Lung (tissue), 12 donors: ENCODE measurements around the gene LPIN3. TPM values are rescaled to one million over a fixed set of nuclear protein-coding genes. Genes with fewer than 3 reads are reported as not detected.
"Not testable (repeated sequence)": the region's sequence is repeated elsewhere in the genome, so short reads cannot be mapped to it uniquely, and the experiment has no call there.

ENCODE experiments used
- ATAC-seq: fragments of 200-7000 bp; cut with Tn5 transposase; one replicate; pipeline ENCODE4 v1.9.1; 2020; ENCODE audit warnings: moderate number of reproducible peaks; ENCODE audit not compliant: insufficient read depth, low FRiP score
- DNase-seq, 3 donors: peaks; one replicate each; pipeline ENCODE4 v3.0.0-alpha.2; 2013 to 2017
- H3K27ac ChIP-seq, 2 donors: one replicate each; pipeline ENCODE4 v1.5.1; 2013; ENCODE audit warnings: mild to moderate bottlenecking in 2 of 2, moderate library complexity in 2 of 2, control low read depth in 1 of 2, inconsistent platforms in 1 of 2, low read depth in 1 of 2, low read length in 1 of 2
- H3K27me3 ChIP-seq, 3 donors: one replicate each; pipeline ENCODE4 v1.5.1; 2013; ENCODE audit warnings: low read length in 2 of 3; ENCODE audit not compliant: control insufficient read depth in 3 of 3, insufficient read depth in 3 of 3
- H3K36me3 ChIP-seq, 4 donors: one replicate each; pipeline ENCODE4 v1.5.1; 2013; ENCODE audit warnings: low read length in 4 of 4, mild to moderate bottlenecking in 1 of 4, moderate library complexity in 1 of 4; ENCODE audit not compliant: control insufficient read depth in 4 of 4, insufficient read depth in 4 of 4
- H3K4me1 ChIP-seq, 5 donors: one replicate each; pipeline ENCODE4 v1.5.1; 2013; ENCODE audit warnings: low read length in 5 of 5, mild to moderate bottlenecking in 2 of 5, moderate library complexity in 1 of 5; ENCODE audit not compliant: control insufficient read depth in 5 of 5, insufficient read depth in 5 of 5
- H3K4me3 ChIP-seq: one replicate; pipeline ENCODE4 v1.5.1; 2013; ENCODE audit warnings: mild to moderate bottlenecking, control low read depth, moderate library complexity
- H3K9ac ChIP-seq, 2 donors: one replicate each; pipeline ENCODE4 v1.5.1; 2013; ENCODE audit warnings: low read length in 2 of 2, control low read depth in 1 of 2; ENCODE audit not compliant: insufficient read depth in 1 of 2
- H3K9me3 ChIP-seq, 4 donors: one replicate each; pipeline ENCODE4 v1.5.1; 2013; ENCODE audit warnings: low read length in 3 of 4, mild to moderate bottlenecking in 1 of 4, moderate library complexity in 1 of 4; ENCODE audit not compliant: control insufficient read depth in 4 of 4, insufficient read depth in 3 of 4
- WGBS, 2 donors: extraction: QIAGEN DNeasy Blood & Tissue Kit; methylation state at CpG; one replicate each; pipeline ENCODE4 v1.1.7; 2013; 5-methylcytosine and 5-hydroxymethylcytosine counted together
- polyA plus RNA-seq, 2 donors: library from polyadenylated mRNA; stranded (reverse); fragments of 200-250 nt; gene quantifications; one replicate each; pipeline ENCODE4 v1.2.1, GENCODE V29; 2013
- total RNA-seq, 2 donors: library from RNA; depleted of rRNA in 1 of 2; stranded (reverse); fragments of >200 nt in 1 of 2; gene quantifications; one replicate each; pipeline ENCODE4 v1.2.1, GENCODE V29; 2014 to 2021
- TF ChIP-seq, protein P1 (sequence below): IDR thresholded peaks from 2 replicates; pipeline ENCODE4 v1.5.1; 2012; ENCODE audit warnings: mild to moderate bottlenecking; ENCODE audit errors: control extremely low read depth, extremely low read depth
- donor health status: control.
- donor health status: control.
- donor health status: Bipolar disorder and iron deficiency.
- donor health status: healthy.
- donor health status: DM: yes; HTN: yes; CAD: no.

LPIN3 gene
- total and polyA plus RNA-seq, 4 donors: 5.2 to 16.4 (median 10.4) TPM

- TF ChIP-seq, protein P1, sequence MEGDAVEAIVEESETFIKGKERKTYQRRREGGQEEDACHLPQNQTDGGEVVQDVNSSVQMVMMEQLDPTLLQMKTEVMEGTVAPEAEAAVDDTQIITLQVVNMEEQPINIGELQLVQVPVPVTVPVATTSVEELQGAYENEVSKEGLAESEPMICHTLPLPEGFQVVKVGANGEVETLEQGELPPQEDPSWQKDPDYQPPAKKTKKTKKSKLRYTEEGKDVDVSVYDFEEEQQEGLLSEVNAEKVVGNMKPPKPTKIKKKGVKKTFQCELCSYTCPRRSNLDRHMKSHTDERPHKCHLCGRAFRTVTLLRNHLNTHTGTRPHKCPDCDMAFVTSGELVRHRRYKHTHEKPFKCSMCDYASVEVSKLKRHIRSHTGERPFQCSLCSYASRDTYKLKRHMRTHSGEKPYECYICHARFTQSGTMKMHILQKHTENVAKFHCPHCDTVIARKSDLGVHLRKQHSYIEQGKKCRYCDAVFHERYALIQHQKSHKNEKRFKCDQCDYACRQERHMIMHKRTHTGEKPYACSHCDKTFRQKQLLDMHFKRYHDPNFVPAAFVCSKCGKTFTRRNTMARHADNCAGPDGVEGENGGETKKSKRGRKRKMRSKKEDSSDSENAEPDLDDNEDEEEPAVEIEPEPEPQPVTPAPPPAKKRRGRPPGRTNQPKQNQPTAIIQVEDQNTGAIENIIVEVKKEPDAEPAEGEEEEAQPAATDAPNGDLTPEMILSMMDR: no peak
- 11 to 19% methylated on average over 3 of the region's 3 CpGs for WGBS, 2 donors
- Histone ChIP-seq H3K27ac (peak overlapping the region; percentile 50 to 54), H3K4me3 (no peak overlapping the region), H3K9ac (peak overlapping the region in 1 of 2 donors; percentile 7), H3K36me3 (no peaks in the 10 kb centered on the region), H3K27me3 (no peaks in the 10 kb centered on the region), H3K9me3 (peaks cover 0 to 2% (median 0%) of the 10 kb centered on the region in 4 donors), H3K4me1 (peaks cover 4 to 26% (median 10%) of the 10 kb centered on the region in 5 donors)
- no peak for ATAC-seq
- peak in 2 of 3 donors; percentile 42 to 62 for DNase-seq
Measured at GRCh38 chr20:41308726-41309413, 31.8 kb upstream of the LPIN3 start.

DNA sequence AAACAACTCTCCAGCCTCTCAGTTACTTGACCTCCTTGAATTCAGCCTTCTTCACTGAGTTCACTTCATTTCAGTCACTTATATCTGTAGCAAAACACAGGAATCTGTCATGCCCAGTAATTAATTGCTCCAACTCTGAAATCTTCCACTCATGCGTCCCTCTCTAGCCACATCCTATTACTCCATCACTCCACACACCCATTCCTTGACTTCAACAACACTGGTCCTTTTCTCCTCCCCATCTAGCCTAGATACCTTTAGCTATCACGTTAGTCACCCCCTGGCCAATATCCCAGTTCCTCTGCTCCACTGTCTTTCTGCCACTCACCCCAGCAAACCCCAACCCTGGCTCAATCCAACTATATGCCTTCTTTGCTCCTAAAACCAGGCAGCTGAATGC is 30.8 kb upstream of the LPIN3 start:
- ATAC-seq (no peak), DNase-seq (no peak)
- peaks cover 0 to 2% (median 0%) of the 10 kb centered on the region in 4 donors for H3K9me3 ChIP-seq
- no peaks in the 10 kb centered on the region for H3K36me3 ChIP-seq
- peak overlapping the region; percentile 50 to 54 for H3K27ac ChIP-seq
- H3K4me3 ChIP-seq: no peak overlapping the region
- H3K27me3 ChIP-seq: no peaks in the 10 kb centered on the region
- TF ChIP-seq, protein P1: no peak
- H3K9ac ChIP-seq: no peak overlapping the region
- peaks cover 4 to 19% (median 14%) of the 10 kb centered on the region in 5 donors for H3K4me1 ChIP-seq
- WGBS, 2 donors: 42 to 69% methylated on average over 2 of the region's 2 CpGs

DNA sequence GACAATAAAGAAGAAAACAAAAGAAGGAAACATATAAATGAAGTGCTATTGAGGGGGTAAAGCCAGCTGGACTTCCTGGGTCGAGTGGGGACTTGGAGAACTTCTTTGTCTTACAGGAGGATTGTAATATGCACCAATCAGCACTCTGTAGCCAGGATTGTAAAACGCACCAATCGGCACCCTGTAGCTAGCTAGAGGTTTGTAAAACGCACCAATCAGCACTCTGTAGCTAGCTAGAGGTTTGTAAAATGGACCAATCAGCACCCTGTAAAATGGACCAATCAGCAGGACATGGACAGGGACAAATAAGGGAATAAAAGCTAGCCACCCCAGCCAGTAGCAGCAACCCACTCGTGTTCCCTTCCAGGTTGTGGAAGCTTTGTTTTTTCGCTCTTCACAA is 28.6 kb upstream of the LPIN3 start:
- H3K9me3 ChIP-seq, H3K4me3 ChIP-seq, H3K27ac ChIP-seq, H3K36me3 ChIP-seq, H3K27me3 ChIP-seq, H3K9ac ChIP-seq, DNase-seq, ATAC-seq: not testable (repeated sequence)
- 93 to 95% methylated on average over 6 of the region's 6 CpGs for WGBS, 2 donors
- peaks cover 6 to 33% (median 19%) of the 10 kb centered on the region in 5 donors for H3K4me1 ChIP-seq

DNA sequence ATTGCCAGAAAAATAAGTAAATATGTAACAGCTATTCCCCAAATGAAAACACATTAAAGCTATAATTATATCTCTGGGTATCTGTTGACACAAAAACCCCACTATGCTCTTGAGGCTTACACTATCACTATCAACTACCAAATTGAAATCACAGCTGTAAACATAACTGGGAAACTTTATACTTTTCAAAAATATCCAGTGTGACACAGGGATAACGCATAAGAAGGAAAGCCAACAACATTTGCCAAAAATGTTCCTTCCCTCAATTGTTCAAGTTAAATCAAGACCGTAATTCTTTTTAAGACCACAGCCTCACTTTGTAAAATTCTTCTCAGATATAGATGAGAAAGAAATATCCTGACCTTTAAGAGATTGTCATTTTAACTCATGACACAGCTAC is 26.2 kb upstream of the LPIN3 start:
- peaks cover 0 to 2% (median 0%) of the 10 kb centered on the region in 4 donors for H3K9me3 ChIP-seq
- TF ChIP-seq, protein P1: no peak
- H3K27ac ChIP-seq: no peak overlapping the region
- H3K4me3 ChIP-seq: no peak overlapping the region
- H3K27me3 ChIP-seq: no peaks in the 10 kb centered on the region
- no peak overlapping the region for H3K9ac ChIP-seq
- no peaks in the 10 kb centered on the region for H3K36me3 ChIP-seq
- WGBS, 2 donors: 74 to 80% methylated on average over 2 of the region's 2 CpGs
- peaks cover 0 to 30% (median 8%) of the 10 kb centered on the region in 5 donors for H3K4me1 ChIP-seq
- ATAC-seq: no peak
- peak in 1 of 3 donors; percentile 48 for DNase-seq
